Muscle of arm (tissue), 14 donors: ENCODE results near the gene EVA1B. TPM values are rescaled to one million over a fixed set of nuclear protein-coding genes. Genes with fewer than 3 reads are reported as not detected.

Experiments
- DNase-seq: peaks from one replicate; pipeline ENCODE4 v3.0.0-alpha.2; 2013
- long read RNA-seq, 11 donors: transcript quantifications; one replicate each; lab custom pipeline, GENCODE V29; 2026
- polyA plus RNA-seq, 12 donors: library from polyadenylated mRNA; unstranded; fragments of 120-200 nt; gene quantifications; one replicate each; pipeline ENCODE4 v1.2.1, GENCODE V29; 2013; ENCODE audit not compliant: insufficient read length in 12 of 12

Gene EVA1B
- polyA plus RNA-seq = 10 to 100 TPM in 11 of 12 donors, not detected in 1; 10.8 to 88.1 (median 23.4) TPM
- long read RNA-seq, donor 1, transcript EVA1B-202 (3 exons, 699 nt) = major isoform, 33 of 49 reads
- long read RNA-seq, donor 1, partial matches to known transcripts = 16 of 49 reads
- long read RNA-seq, donor 1, other reads (novel, unspliced or antisense) = 0 of 49 reads
- long read RNA-seq, donor 2, transcript EVA1B-202 (3 exons, 699 nt) = major isoform, 15 of 20 reads
- long read RNA-seq, donor 2, partial matches to known transcripts = 0 of 20 reads
- long read RNA-seq, donor 2, other reads (novel, unspliced or antisense) = 5 of 20 reads
- long read RNA-seq, donor 3, transcript EVA1B-202 (3 exons, 699 nt) = major isoform, 14 of 14 reads
- long read RNA-seq, donor 3, partial matches to known transcripts = 0 of 14 reads
- long read RNA-seq, donor 3, other reads (novel, unspliced or antisense) = 0 of 14 reads
- long read RNA-seq, donor 4, transcript EVA1B-202 (3 exons, 699 nt) = major isoform, 13 of 13 reads
- long read RNA-seq, donor 4, partial matches to known transcripts = 0 of 13 reads
- long read RNA-seq, donor 4, other reads (novel, unspliced or antisense) = 0 of 13 reads
- long read RNA-seq, donor 5, transcript EVA1B-202 (3 exons, 699 nt) = major isoform, 46 of 46 reads
- long read RNA-seq, donor 5, partial matches to known transcripts = 0 of 46 reads
- long read RNA-seq, donor 5, other reads (novel, unspliced or antisense) = 0 of 46 reads
- long read RNA-seq, donor 6, transcript EVA1B-202 (3 exons, 699 nt) = major isoform, 25 of 25 reads
- long read RNA-seq, donor 6, partial matches to known transcripts = 0 of 25 reads
- long read RNA-seq, donor 6, other reads (novel, unspliced or antisense) = 0 of 25 reads
- long read RNA-seq, donor 7, transcript EVA1B-202 (3 exons, 699 nt) = major isoform, 22 of 22 reads
- long read RNA-seq, donor 7, partial matches to known transcripts = 0 of 22 reads
- long read RNA-seq, donor 7, other reads (novel, unspliced or antisense) = 0 of 22 reads
- long read RNA-seq, donor 8, transcript EVA1B-202 (3 exons, 699 nt) = major isoform, 23 of 23 reads
- long read RNA-seq, donor 8, partial matches to known transcripts = 0 of 23 reads
- long read RNA-seq, donor 8, other reads (novel, unspliced or antisense) = 0 of 23 reads
- long read RNA-seq, donor 9, transcript EVA1B-202 (3 exons, 699 nt) = major isoform, 40 of 40 reads
- long read RNA-seq, donor 9, partial matches to known transcripts = 0 of 40 reads
- long read RNA-seq, donor 9, other reads (novel, unspliced or antisense) = 0 of 40 reads
- long read RNA-seq, donor 10, transcript EVA1B-202 (3 exons, 699 nt) = major isoform, 16 of 16 reads
- long read RNA-seq, donor 10, partial matches to known transcripts = 0 of 16 reads
- long read RNA-seq, donor 10, other reads (novel, unspliced or antisense) = 0 of 16 reads
- long read RNA-seq, donor 11, transcript EVA1B-202 (3 exons, 699 nt) = major isoform, 41 of 41 reads
- long read RNA-seq, donor 11, partial matches to known transcripts = 0 of 41 reads
- long read RNA-seq, donor 11, other reads (novel, unspliced or antisense) = 0 of 41 reads

- peak; percentile 85 for DNase-seq
These were observed at the start of gene EVA1B for GRCh38 chr1:36323636-36324352. TSS of gene EVA1B (minus strand) at chr1:36323645. CDS start at chr1:36323037, 608 bp downstream.

GRCh38 chr1:36372617-36373016 is 49.2 kb upstream of the EVA1B start:
- DNase-seq = no peak

- peak; percentile 77 for DNase-seq
These were observed 45.8 kb upstream of the EVA1B start for GRCh38 chr1:36369061-36369861.

GRCh38 chr1:36367798-36368197 is 44.4 kb upstream of the EVA1B start:
- DNase-seq = no peak

DNA sequence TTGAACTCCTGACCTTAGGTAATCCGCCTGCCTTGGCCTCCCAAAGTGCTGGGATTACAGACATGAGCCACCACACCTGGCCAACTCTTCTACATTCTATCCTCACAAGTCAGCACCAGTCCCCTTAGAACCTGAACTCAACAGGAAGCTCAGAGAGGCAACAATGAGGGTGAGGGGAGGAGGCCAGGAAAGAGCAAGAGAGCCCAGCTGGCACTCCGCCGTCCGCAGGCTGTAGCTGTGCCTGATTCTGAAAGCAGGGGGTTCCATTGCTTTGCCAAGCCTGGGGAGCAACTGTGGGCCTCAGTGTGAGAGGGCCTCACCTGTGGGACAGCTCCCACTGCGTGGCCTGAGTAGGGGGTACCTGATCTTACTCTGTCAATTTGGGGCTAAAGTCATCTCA is 43.6 kb upstream of the EVA1B start:
- no peak for DNase-seq

DNA sequence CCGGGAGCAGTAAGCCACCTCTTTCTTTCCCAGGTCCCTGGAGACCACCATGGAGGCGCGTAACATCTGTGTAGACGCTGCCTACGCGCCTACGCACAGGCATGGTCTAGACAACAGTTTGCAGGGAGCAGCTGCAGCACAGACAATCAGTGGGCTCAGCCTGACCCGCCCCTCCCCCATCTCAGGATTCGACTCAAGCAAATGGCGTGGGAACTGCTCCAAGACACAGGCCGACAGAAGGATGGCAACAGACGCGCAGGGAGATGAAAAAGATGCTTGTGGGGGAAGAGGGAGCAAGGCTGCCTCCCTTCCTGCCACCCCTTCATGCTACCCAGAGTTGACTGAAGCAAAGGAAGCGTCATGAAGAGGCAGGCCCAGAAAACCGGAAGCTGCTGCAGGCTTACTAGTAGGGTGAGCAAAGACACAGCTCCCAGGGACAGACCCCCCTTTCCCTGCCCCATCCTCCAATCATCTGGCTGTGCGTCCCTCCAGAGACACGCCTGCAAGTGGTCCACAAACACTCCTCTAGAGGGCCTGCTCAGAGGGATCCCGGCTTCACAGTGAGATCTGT is 42.7 kb upstream of the EVA1B start:
- DNase-seq = no peak

DNA sequence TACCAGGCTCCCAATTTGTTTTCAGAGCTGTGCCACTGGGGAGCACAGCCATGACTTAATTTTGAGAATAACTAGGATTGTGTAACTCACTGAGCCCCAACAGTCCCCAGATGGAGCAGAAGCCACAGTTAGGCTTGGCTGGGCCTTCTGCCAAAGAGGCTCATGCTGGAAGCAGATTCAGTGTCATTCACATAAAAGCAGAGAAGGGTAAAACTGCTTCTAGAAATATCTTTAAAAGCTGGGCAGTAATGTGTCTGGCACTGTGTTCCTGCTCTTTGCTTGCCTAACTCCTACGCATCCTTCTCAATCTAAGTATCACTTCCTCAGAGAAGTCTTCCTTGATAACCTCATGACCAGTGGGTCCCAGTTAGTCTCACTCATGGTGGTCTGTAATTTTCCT is 41.9 kb upstream of the EVA1B start:
- DNase-seq = no peak

GRCh38 chr1:36359911-36360550 is 36.6 kb upstream of the EVA1B start:
- no peak for DNase-seq

GRCh38 chr1:36359383-36359782 is 35.9 kb upstream of the EVA1B start:
- no peak for DNase-seq

GRCh38 chr1:36358514-36359084 is 35.2 kb upstream of the EVA1B start:
- DNase-seq = no peak

DNA sequence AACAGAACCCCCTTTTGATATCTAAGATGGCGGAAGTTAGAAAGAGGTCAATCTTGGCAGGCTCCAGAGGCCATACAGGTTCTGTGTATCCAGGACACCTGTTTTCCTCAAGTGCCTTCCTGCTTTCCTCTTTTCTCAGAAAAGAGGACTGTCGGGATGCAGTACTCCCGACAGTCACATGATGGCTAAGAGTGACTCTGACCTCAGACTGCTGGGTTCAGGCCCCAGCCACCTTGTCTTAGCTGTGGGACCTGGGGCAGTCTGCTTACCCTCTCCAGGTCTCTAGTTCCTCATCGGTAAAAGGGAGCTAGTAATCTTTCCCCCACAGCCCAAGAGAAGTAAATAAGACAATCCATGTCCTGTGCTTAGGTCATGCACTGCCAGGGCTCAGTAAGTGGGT is 32.4 kb upstream of the EVA1B start:
- no peak for DNase-seq

GRCh38 chr1:36354486-36354885 is 31.0 kb upstream of the EVA1B start:
- DNase-seq = no peak

DNA sequence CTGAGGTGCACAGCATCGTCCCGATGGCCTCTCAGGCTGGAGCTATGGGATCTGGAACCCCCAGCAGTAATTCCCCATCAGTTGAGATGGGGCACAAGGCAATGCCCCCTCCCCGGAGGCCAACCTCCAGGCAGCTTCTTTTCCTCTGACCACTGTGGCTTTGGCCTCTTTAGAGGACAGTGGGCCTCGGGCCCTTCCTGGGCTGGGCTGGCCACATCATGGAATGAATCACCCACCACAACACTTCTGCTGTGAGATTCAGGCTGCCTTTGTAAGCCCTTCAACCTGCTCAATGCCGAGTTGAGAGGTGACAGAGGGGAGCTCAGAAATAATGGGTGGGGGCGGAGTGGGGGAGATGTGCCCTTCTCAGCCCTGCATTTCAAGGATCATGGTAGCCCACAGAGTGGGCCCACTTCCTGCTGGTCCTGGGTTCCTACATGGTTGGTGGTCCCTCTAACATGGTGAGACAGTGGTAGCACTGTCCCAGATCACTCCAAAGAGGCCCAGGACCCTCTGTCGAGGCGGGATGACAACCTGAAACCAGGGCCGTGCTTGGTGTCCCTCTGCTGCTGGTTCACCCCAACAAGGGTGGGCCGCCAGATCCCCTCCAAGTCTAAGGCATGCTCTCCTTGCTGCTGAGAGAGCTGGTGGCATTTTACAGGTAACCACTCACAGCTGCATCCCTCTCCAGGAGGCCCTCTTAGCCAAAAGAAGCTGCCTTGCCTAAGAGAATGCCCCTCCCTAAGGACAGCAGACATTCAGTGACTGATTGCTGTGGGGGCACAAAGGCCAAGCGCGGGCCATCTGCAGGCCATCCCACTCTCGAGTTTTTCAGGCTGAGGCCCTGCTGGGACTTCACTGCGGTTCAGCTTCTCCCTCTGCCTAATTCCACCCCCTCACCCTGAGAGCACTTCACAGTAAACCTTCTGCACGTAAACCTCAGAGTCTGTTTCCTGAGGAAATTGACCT is 29.7 kb upstream of the EVA1B start:
- DNase-seq = no peak

GRCh38 chr1:36352125-36352909 is 28.9 kb upstream of the EVA1B start:
- DNase-seq = no peak

DNA sequence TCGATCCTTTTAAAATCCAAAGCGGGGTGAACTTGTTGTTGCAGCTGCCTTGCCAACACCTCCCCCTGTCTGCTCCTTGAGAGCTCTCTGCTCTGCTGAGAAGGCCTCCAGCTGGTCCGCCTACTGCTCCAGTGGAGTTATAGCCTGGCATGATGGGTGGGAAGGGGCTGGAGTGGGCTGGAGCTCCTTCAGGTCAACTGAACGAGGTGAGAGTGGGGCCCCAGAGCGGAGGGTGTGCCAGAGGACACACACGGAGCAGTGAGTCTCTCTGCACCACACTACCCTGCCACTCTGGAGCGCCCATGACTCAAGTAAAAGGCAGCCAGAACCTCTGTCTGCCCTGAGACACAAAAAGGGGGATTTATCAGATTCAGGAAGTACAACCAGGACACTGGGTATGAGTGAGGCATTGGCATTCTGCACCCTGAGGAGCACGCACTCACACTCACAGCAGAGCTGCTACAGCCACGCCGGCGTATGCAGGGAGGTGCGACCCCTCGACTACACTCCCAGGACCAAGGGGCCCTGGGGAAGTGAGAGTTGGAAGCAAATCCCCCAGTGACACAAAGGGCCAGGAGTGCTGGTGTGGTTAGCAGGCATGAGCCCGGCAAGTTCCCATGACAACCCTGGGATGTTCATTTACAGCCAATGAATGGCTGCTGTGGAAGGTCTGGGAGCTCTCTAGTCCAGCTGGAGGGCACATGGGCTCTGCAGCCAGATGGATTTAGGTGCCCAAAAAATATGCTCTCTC is 28.0 kb upstream of the EVA1B start:
- DNase-seq = no peak
